Measurements from ENCODE around the gene GRIK3.

The GRIK3 gene

DNA sequence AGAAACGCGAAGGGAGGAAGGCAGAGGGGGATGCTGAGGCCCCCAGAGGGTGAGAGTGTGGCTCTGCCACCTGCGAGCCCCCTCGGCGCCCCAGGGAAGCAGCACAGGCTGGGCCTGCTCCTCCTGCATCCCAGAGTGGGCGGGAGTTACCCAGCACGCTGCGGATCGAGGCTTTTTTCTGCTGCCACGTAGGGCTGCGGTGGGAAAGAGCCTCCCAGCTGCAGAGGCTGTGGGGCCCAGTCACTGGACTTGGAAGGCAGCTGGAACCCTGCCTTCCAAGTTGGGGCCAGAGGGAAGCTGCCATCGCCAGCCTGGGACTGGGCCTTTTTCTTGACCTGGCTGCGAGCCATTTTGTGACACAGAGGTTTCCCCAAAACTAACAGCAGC, 2.3 kb upstream of the GRIK3 start:
- TF ChIP-seq TCF12 (IDR thresholded peaks at IDR 0.05; ENCODE audit: low read depth) (no peak), EP300 (IDR thresholded peaks at IDR 0.05; ENCODE audit: borderline replicate concordance) (no peak), CREB1 (IDR thresholded peaks at IDR 0.05; ENCODE audit: low read depth) (no peak), RAD21 (IDR thresholded peaks at IDR 0.05; ENCODE audit: low read depth) (no peak), NFIC (IDR thresholded peaks at IDR 0.05) (no peak), TAF1 (IDR thresholded peaks at IDR 0.05; ENCODE audit: low read depth) (no peak), ZBTB7A (IDR thresholded peaks at IDR 0.05; ENCODE audit: low read depth) (no peak)

DNA sequence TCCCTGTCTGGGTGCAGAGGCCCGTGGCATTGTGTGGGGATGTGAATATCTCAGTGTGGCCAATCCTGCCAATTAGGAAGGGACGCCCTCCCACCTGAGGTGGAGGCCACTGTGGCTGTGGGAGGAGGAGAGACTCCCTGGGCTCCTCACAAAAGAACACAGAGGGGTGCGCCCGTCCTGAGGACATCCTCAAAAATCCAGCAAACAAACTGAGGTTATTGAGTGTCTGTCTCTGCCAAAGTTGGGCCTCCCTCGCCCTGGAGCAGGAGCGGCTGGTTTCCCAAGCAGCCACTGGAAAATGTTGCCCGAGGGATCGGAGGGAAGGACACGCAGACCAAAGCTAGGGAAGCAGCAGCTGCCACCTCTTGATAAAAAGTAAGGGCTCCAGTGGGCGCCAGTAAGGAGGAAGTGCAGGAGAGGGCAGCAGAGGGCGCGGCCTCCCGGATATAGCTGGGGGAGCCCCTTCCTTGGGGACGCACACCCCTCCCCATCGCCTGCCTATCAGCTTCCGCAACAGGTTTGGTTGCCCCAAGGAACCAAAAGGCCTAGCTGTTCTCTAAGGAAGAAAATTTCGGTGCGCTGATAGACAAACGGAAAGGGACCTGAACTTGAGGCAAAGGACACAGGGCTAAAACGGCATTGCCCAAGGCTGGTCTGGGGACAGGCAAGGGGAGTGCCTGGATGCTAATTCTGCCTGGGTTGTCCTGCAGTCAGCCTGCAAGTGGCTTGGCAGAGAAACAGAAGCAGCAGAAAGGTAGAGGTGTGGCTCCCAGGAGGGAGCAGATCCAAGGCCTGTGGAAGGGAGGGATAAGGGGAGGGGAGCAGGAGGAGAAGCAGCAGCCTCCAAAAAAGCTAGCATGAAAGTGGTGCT, 1.7 kb upstream of the GRIK3 start:
- TF ChIP-seq, protein P1, sequence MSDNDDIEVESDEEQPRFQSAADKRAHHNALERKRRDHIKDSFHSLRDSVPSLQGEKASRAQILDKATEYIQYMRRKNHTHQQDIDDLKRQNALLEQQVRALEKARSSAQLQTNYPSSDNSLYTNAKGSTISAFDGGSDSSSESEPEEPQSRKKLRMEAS (IDR thresholded peaks at IDR 0.05) = no peak
- no peak for TF ChIP-seq CEBPB (IDR thresholded peaks at IDR 0.05)
- no peak for TF ChIP-seq TAF1 (IDR thresholded peaks at IDR 0.05; ENCODE audit: low read depth)
- TF ChIP-seq, protein P2, sequence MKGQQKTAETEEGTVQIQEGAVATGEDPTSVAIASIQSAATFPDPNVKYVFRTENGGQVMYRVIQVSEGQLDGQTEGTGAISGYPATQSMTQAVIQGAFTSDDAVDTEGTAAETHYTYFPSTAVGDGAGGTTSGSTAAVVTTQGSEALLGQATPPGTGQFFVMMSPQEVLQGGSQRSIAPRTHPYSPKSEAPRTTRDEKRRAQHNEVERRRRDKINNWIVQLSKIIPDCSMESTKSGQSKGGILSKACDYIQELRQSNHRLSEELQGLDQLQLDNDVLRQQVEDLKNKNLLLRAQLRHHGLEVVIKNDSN (IDR thresholded peaks at IDR 0.05) = no peak
- no peak for TF ChIP-seq RAD21 (IDR thresholded peaks at IDR 0.05; ENCODE audit: low read depth)
- TF ChIP-seq FOXM1 (IDR thresholded peaks at IDR 0.05; ENCODE audit: borderline replicate concordance, low read depth) = no peak
- TF ChIP-seq ZBTB7A (IDR thresholded peaks at IDR 0.05; ENCODE audit: low read depth) = no peak
- TF ChIP-seq NFIC (IDR thresholded peaks at IDR 0.05) = no peak
- TF ChIP-seq YY1 (IDR thresholded peaks at IDR 0.05; ENCODE audit: low read depth) = no peak
- no peak for TF ChIP-seq EP300 (IDR thresholded peaks at IDR 0.05; ENCODE audit: borderline replicate concordance)

DNA sequence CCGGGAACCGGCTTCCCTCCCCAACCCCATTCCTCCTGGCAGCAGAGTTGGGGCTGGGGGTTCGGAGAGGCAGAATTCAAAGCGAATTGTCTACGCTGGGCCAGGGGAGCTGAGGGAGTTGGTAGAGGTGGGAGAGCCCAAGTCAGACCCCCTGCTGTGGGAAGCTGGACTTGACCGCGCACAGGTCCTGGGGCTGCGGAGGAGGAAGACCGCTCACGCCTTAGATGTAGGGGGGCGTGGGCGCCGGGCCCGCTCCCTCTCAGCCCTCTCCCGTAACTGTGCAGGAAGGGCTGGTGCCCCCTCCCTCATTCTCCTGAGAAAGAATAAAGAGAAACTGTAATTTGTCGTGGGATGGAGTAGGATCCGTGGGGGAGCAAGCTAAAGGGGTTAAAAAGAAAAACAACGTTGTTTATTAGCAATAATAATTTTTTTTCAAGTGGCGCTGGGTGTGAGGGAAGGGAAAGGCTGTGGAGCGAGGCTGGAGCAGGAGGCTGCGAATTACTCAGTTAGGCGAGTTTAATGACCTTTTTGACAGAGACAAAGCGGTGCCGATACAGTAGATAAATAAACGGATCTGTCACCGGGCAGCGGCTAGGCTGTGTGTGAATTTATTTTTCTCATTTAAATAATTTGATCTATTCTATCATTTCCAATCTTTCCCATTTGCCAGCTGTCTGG, 838 bp upstream of the GRIK3 start:
- TF ChIP-seq FOXM1 (IDR thresholded peaks at IDR 0.05; ENCODE audit: borderline replicate concordance, low read depth) = no peak
- TF ChIP-seq TAF1 (IDR thresholded peaks at IDR 0.05; ENCODE audit: low read depth) = no peak
- no peak for TF ChIP-seq TCF12 (IDR thresholded peaks at IDR 0.05; ENCODE audit: low read depth)
- no peak for TF ChIP-seq ZBTB7A (IDR thresholded peaks at IDR 0.05; ENCODE audit: low read depth)
- no peak for TF ChIP-seq NFIC (IDR thresholded peaks at IDR 0.05)
- no peak for TF ChIP-seq CREB1 (IDR thresholded peaks at IDR 0.05; ENCODE audit: low read depth)
- TF ChIP-seq, protein P1 (IDR thresholded peaks at IDR 0.05) = no peak
- TF ChIP-seq, protein P3, sequence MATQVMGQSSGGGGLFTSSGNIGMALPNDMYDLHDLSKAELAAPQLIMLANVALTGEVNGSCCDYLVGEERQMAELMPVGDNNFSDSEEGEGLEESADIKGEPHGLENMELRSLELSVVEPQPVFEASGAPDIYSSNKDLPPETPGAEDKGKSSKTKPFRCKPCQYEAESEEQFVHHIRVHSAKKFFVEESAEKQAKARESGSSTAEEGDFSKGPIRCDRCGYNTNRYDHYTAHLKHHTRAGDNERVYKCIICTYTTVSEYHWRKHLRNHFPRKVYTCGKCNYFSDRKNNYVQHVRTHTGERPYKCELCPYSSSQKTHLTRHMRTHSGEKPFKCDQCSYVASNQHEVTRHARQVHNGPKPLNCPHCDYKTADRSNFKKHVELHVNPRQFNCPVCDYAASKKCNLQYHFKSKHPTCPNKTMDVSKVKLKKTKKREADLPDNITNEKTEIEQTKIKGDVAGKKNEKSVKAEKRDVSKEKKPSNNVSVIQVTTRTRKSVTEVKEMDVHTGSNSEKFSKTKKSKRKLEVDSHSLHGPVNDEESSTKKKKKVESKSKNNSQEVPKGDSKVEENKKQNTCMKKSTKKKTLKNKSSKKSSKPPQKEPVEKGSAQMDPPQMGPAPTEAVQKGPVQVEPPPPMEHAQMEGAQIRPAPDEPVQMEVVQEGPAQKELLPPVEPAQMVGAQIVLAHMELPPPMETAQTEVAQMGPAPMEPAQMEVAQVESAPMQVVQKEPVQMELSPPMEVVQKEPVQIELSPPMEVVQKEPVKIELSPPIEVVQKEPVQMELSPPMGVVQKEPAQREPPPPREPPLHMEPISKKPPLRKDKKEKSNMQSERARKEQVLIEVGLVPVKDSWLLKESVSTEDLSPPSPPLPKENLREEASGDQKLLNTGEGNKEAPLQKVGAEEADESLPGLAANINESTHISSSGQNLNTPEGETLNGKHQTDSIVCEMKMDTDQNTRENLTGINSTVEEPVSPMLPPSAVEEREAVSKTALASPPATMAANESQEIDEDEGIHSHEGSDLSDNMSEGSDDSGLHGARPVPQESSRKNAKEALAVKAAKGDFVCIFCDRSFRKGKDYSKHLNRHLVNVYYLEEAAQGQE (IDR thresholded peaks at IDR 0.05; ENCODE audit: low read depth) = no peak
- TF ChIP-seq, protein P2 (IDR thresholded peaks at IDR 0.05) = no peak

DNA sequence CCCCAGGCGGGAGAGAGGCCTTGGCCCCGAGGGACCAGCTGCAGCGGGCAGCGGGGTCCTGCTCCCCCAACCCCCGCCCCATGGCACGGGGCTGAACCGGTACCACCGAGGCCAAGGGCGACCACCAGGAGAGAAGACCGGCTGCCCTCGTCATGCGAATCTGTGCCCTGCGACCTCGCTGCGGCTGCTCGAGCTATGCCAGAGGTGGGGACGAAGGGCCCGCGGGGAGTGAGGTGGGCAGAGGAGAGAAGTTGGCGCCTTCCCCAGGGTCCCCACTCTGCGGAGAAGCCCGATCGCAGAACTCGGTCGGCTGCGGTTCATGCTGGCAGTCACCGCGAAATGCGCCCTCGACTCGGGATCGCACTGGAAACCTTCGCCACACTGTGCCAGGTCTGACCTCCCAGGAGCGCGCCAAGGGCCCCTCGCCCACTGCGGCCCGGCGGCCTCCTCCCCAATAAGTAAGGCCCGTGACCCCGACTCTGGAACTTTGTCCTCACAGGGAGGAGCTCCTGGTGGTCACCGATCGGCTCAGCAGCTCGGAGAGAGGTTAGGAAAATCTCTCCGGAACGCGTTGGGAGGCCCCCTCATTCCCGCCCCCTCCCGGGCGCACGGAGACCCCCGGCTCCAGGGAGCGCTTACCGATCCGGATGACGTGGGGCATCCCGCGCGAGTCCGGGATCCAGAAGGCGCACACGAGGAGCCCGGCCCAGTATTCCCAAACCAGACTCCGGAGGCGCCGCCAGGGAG, 787 bp downstream of the GRIK3 start:
- no peak for TF ChIP-seq TEAD4 (IDR thresholded peaks at IDR 0.05)
- TF ChIP-seq TAF1 (IDR thresholded peaks at IDR 0.05; ENCODE audit: low read depth) = no peak
- TF ChIP-seq YY1 (IDR thresholded peaks at IDR 0.05; ENCODE audit: low read depth) = no peak
- TF ChIP-seq NFIC (IDR thresholded peaks at IDR 0.05) = no peak
- TF ChIP-seq RAD21 (IDR thresholded peaks at IDR 0.05; ENCODE audit: low read depth) = no peak
- TF ChIP-seq TCF12 (IDR thresholded peaks at IDR 0.05; ENCODE audit: low read depth) = no peak
- TF ChIP-seq, protein P1 (IDR thresholded peaks at IDR 0.05) = no peak
- TF ChIP-seq FOXM1 (IDR thresholded peaks at IDR 0.05; ENCODE audit: borderline replicate concordance, low read depth) = no peak
- TF ChIP-seq EP300 (IDR thresholded peaks at IDR 0.05; ENCODE audit: borderline replicate concordance) = no peak
- no peak for TF ChIP-seq CREB1 (IDR thresholded peaks at IDR 0.05; ENCODE audit: low read depth)
- TF ChIP-seq CEBPB (IDR thresholded peaks at IDR 0.05) = no peak
- TF ChIP-seq, protein P2 (IDR thresholded peaks at IDR 0.05) = no peak
- TF ChIP-seq, protein P3 (IDR thresholded peaks at IDR 0.05; ENCODE audit: low read depth) = no peak
- no peak for TF ChIP-seq ZBTB7A (IDR thresholded peaks at IDR 0.05; ENCODE audit: low read depth)
- TF ChIP-seq EGR1 (IDR thresholded peaks at IDR 0.05) = no peak
